CD4-positive, alpha-beta memory T cell (primary cell): Measurements from ENCODE around the gene LAMC3. TPM values are rescaled to one million over a fixed set of nuclear protein-coding genes. Genes with fewer than 3 reads are reported as not detected.

Experiments
- CTCF ChIA-PET: fragments of 350-600 bp; sonication (Branson Sonifier 250); formaldehyde crosslinking; loops from one replicate; lab custom pipeline; 2021; ENCODE audit warnings: inconsistent platforms; ENCODE audit not compliant: partially characterized antibody; lab: Charles Lee
- POLR2A ChIA-PET: fragments of 350-600 bp; sonication (Branson Sonifier 250); formaldehyde crosslinking; loops from one replicate; lab custom pipeline; 2021; ENCODE audit not compliant: partially characterized antibody; lab: Charles Lee
- DNase-seq, 5 donors: peaks; one replicate each; pipeline versions ENCODE4 v3.0.0 to v3.0.0-alpha.2; 2020 to 2022; ENCODE audit warnings: mixed read lengths in 1 of 5
- H3K27ac ChIP-seq: one replicate; pipeline ENCODE4 v1.7.0; 2013; ENCODE audit warnings: low read depth, low read length
- H3K27me3 ChIP-seq: 2 replicates; pipeline ENCODE4 v1.7.0; 2013; ENCODE audit warnings: mild to moderate bottlenecking, low read length, moderate library complexity; ENCODE audit not compliant: insufficient read depth
- H3K36me3 ChIP-seq: 2 replicates; pipeline ENCODE4 v1.7.0; 2013; ENCODE audit warnings: mild to moderate bottlenecking, low read length, moderate library complexity; ENCODE audit not compliant: insufficient read depth
- H3K4me1 ChIP-seq: 2 replicates; pipeline ENCODE4 v1.7.0; 2013; ENCODE audit warnings: mild to moderate bottlenecking, low read length, moderate library complexity; ENCODE audit not compliant: insufficient read depth
- H3K4me3 ChIP-seq, 2 donors: one replicate each; pipeline ENCODE4 v1.7.0; 2013; ENCODE audit warnings: low read length in 2 of 2, mild to moderate bottlenecking in 1 of 2
- H3K9me3 ChIP-seq, 2 donors: one replicate each; pipeline ENCODE4 v1.7.0; 2013; ENCODE audit warnings: low read length in 2 of 2, control low read depth in 1 of 2; ENCODE audit not compliant: control insufficient read depth in 1 of 2
- H3K27ac Mint-ChIP-seq, 7 donors: one replicate each; pipeline ENCODE4 v1.8.0; 2020 to 2021; ENCODE audit warnings: mixed read lengths in 7 of 7, mild to moderate bottlenecking in 6 of 7, inconsistent platforms in 3 of 7, moderate library complexity in 3 of 7
- H3K27me3 Mint-ChIP-seq, 2 donors: one replicate each; pipeline ENCODE4 v1.8.0; 2020 to 2021; ENCODE audit warnings: mixed read lengths in 2 of 2
- H3K36me3 Mint-ChIP-seq, 2 donors: one replicate each; pipeline ENCODE4 v1.8.0; 2020 to 2021; ENCODE audit warnings: mixed read lengths in 2 of 2, inconsistent platforms in 1 of 2, mild to moderate bottlenecking in 1 of 2
- H3K4me1 Mint-ChIP-seq, 4 donors: one replicate each; pipeline ENCODE4 v1.8.0; 2020 to 2021; ENCODE audit warnings: mixed read lengths in 4 of 4, mild to moderate bottlenecking in 1 of 4
- H3K4me3 Mint-ChIP-seq, 8 donors: one replicate each; pipeline ENCODE4 v1.8.0; 2020 to 2021; ENCODE audit warnings: mixed read lengths in 8 of 8, mild to moderate bottlenecking in 7 of 8, moderate library complexity in 6 of 8, inconsistent platforms in 3 of 8
- H3K9me3 Mint-ChIP-seq, 8 donors: one replicate each; pipeline ENCODE4 v1.8.0; 2020 to 2021; ENCODE audit warnings: mixed read lengths in 8 of 8, mild to moderate bottlenecking in 5 of 8, inconsistent platforms in 3 of 8, moderate library complexity in 1 of 8
- intact Hi-C: fragments of 100-400 bp; cut with micrococcal nuclease; formaldehyde crosslinking; loops from one replicate; pipeline ENCODE4 v1.15.1; 2023
- polyA plus RNA-seq, 2 donors: library from polyadenylated mRNA; unstranded; fragments of 300-500 nt; fragmentation: Illumina TruSeq; gene quantifications; one replicate each; pipeline ENCODE4 v1.2.3, GENCODE V29; 2021
- total RNA-seq, 2 experiments: library from RNA; stranded (reverse); gene quantifications; one replicate each; pipeline ENCODE4 v1.2.3, GENCODE V29; 2021

The LAMC3 gene
- total and polyA plus RNA-seq, 4 experiments from 2014 or later, result 0.32 to 0.61 TPM; not detected in 2

- Histone ChIP-seq H3K36me3 (no peaks in the 10 kb centered on the region), H3K4me3 (no peak overlapping the region), H3K27ac (no peak overlapping the region), H3K4me1 (no peaks in the 10 kb centered on the region), H3K27me3 (no peaks in the 10 kb centered on the region), H3K9me3 (no peaks in the 10 kb centered on the region)
- Mint-ChIP-seq H3K9me3 (no peaks in the 10 kb centered on the region), H3K36me3 (no peaks in the 10 kb centered on the region), H3K27me3 (peaks cover 10 to 11% of the 10 kb centered on the region in 2 donors), H3K4me1 (peaks cover 0 to 4% (median 2%) of the 10 kb centered on the region in 4 donors), H3K27ac (no peak overlapping the region), H3K4me3 (no peak overlapping the region)
- ChIA-PET POLR2A (no interaction called here), CTCF (no interaction called here)
- intact Hi-C loops, result no loop called here
- no peak for DNase-seq
Measured at GRCh38 chr9:130994135-130995085, 14.6 kb upstream of the LAMC3 start.

GRCh38 chr9:130995086-130996011, 13.6 kb upstream of the LAMC3 start:
- DNase-seq, result no peak
- CTCF ChIA-PET, result no interaction called here

GRCh38 chr9:130996205-130996604, 12.8 kb upstream of the LAMC3 start:
- H3K4me3 ChIP-seq, result no peak overlapping the region
- no peaks in the 10 kb centered on the region for H3K27me3 ChIP-seq

More at GRCh38 chr9:130995086-130996011, 13.6 kb upstream of the LAMC3 start:
- no peaks in the 10 kb centered on the region for H3K9me3 ChIP-seq
- no peaks in the 10 kb centered on the region for H3K4me1 ChIP-seq
- POLR2A ChIA-PET, result no interaction called here
- Mint-ChIP-seq H3K9me3 (no peaks in the 10 kb centered on the region), H3K4me1 (peaks cover 0 to 4% (median 2%) of the 10 kb centered on the region in 4 donors), H3K4me3 (no peak overlapping the region), H3K27me3 (peaks cover 11 to 15% of the 10 kb centered on the region in 2 donors), H3K36me3 (no peaks in the 10 kb centered on the region), H3K27ac (no peak overlapping the region)
- H3K27ac ChIP-seq, result no peak overlapping the region
- H3K27me3 ChIP-seq, result no peaks in the 10 kb centered on the region
- no peaks in the 10 kb centered on the region for H3K36me3 ChIP-seq
- intact Hi-C loops, result no loop called here
- no peak overlapping the region for H3K4me3 ChIP-seq

GRCh38 chr9:130996676-130997394, 12.1 kb upstream of the LAMC3 start:
- intact Hi-C loops, result no loop called here
- POLR2A ChIA-PET, result no interaction called here

More at GRCh38 chr9:130996205-130996604, 12.8 kb upstream of the LAMC3 start:
- peaks cover 15 to 18% of the 10 kb centered on the region in 2 donors for H3K27me3 Mint-ChIP-seq
- no peaks in the 10 kb centered on the region for H3K9me3 Mint-ChIP-seq
- DNase-seq, result no peak
- no peak overlapping the region for H3K4me3 Mint-ChIP-seq
- ChIA-PET CTCF (no interaction called here), POLR2A (no interaction called here)
- Histone ChIP-seq H3K4me1 (no peaks in the 10 kb centered on the region), H3K27ac (no peak overlapping the region), H3K36me3 (no peaks in the 10 kb centered on the region), H3K9me3 (no peaks in the 10 kb centered on the region)
- peaks cover 0 to 4% (median 2%) of the 10 kb centered on the region in 4 donors for H3K4me1 Mint-ChIP-seq
- no peaks in the 10 kb centered on the region for H3K36me3 Mint-ChIP-seq
- intact Hi-C loops, result no loop called here
- no peak overlapping the region for H3K27ac Mint-ChIP-seq

GRCh38 chr9:130997395-130997684, 11.6 kb upstream of the LAMC3 start:
- no peaks in the 10 kb centered on the region for H3K9me3 ChIP-seq
- no peaks in the 10 kb centered on the region for H3K9me3 Mint-ChIP-seq
- no peaks in the 10 kb centered on the region for H3K36me3 ChIP-seq
- H3K4me3 ChIP-seq, result no peak overlapping the region
- H3K27ac ChIP-seq, result no peak overlapping the region
- no peak overlapping the region for H3K4me3 Mint-ChIP-seq
- no peak for DNase-seq
- H3K4me1 ChIP-seq, result no peaks in the 10 kb centered on the region
- H3K27me3 Mint-ChIP-seq, result peaks cover 18 to 20% of the 10 kb centered on the region in 2 donors
- intact Hi-C loops, result no loop called here
- no peaks in the 10 kb centered on the region for H3K36me3 Mint-ChIP-seq
- CTCF ChIA-PET, result interaction anchor here (1.5 kb wide), 1 partner anchor 49 kb away, joined by 3 read pairs; no protein-coding TSS in a partner anchor
- peaks cover 0 to 3% (median 2%) of the 10 kb centered on the region in 4 donors for H3K4me1 Mint-ChIP-seq
- no peaks in the 10 kb centered on the region for H3K27me3 ChIP-seq
- POLR2A ChIA-PET, result no interaction called here
- no peak overlapping the region for H3K27ac Mint-ChIP-seq

More at GRCh38 chr9:130996676-130997394, 12.1 kb upstream of the LAMC3 start:
- Mint-ChIP-seq H3K36me3 (no peaks in the 10 kb centered on the region), H3K4me1 (peaks cover 0 to 4% (median 2%) of the 10 kb centered on the region in 4 donors), H3K9me3 (no peaks in the 10 kb centered on the region), H3K27me3 (peaks cover 17 to 20% of the 10 kb centered on the region in 2 donors), H3K27ac (no peak overlapping the region), H3K4me3 (no peak overlapping the region)
- H3K27me3 ChIP-seq, result no peaks in the 10 kb centered on the region
- no peaks in the 10 kb centered on the region for H3K9me3 ChIP-seq
- no peaks in the 10 kb centered on the region for H3K4me1 ChIP-seq
- H3K4me3 ChIP-seq, result no peak overlapping the region
- no peak overlapping the region for H3K27ac ChIP-seq
- CTCF ChIA-PET, result no interaction called here
- DNase-seq, result no peak
- H3K36me3 ChIP-seq, result no peaks in the 10 kb centered on the region

- no peak for DNase-seq
- no peak overlapping the region for H3K27ac Mint-ChIP-seq
- CTCF ChIA-PET, result interaction anchor here (1.4 to 1.5 kb wide), 2 partner anchors 48 to 297 kb away, joined by 3 to 4 read pairs; no protein-coding TSS in a partner anchor
- no peaks in the 10 kb centered on the region for H3K4me1 ChIP-seq
- no peak overlapping the region for H3K4me3 Mint-ChIP-seq
- no peak overlapping the region for H3K4me3 ChIP-seq
- H3K27ac ChIP-seq, result no peak overlapping the region
- no peaks in the 10 kb centered on the region for H3K36me3 Mint-ChIP-seq
- peaks cover 18 to 19% of the 10 kb centered on the region in 2 donors for H3K27me3 Mint-ChIP-seq
- no peaks in the 10 kb centered on the region for H3K9me3 ChIP-seq
- no peaks in the 10 kb centered on the region for H3K36me3 ChIP-seq
- H3K4me1 Mint-ChIP-seq, result peaks cover 0 to 3% (median 1%) of the 10 kb centered on the region in 4 donors
- H3K9me3 Mint-ChIP-seq, result no peaks in the 10 kb centered on the region
- H3K27me3 ChIP-seq, result no peaks in the 10 kb centered on the region
- intact Hi-C loops, result no loop called here
- POLR2A ChIA-PET, result no interaction called here
Measured at GRCh38 chr9:130997925-130998596, 10.9 kb upstream of the LAMC3 start.
